Thyroid gland (tissue), 4 donors: ENCODE data around the gene SLC14A1. TPM values are rescaled to one million over a fixed set of nuclear protein-coding genes. Genes with fewer than 3 reads are reported as not detected.

Source experiments
- DNase-seq, 2 donors: peaks; one replicate each; pipeline ENCODE4 v3.0.0-alpha.2; 2019
- H3K27ac ChIP-seq, 3 donors: fragments of 200-600 bp; sonication (generic); 1 replicate in 2 of 3; 2 replicates in 1 of 3; pipeline ENCODE4 v1.5.1; 2016 to 2019; ENCODE audit warnings: mild to moderate bottlenecking in 1 of 3, moderate library complexity in 1 of 3
- H3K27me3 ChIP-seq: fragments of 200-600 bp; sonication (generic); one replicate; pipeline ENCODE4 v1.5.1; 2019
- H3K36me3 ChIP-seq, 2 donors: fragments of 200-600 bp; sonication (generic); one replicate each; pipeline ENCODE4 v1.5.1; 2016 to 2019
- H3K4me1 ChIP-seq, 2 donors: fragments of 200-600 bp; sonication (generic); one replicate each; pipeline ENCODE4 v1.5.1; 2017 to 2019
- H3K4me3 ChIP-seq, 3 donors: fragments of 200-600 bp; sonication (generic); replicated peaks in 1 of 3; 1 replicate in 2 of 3; 2 replicates in 1 of 3; pipeline ENCODE4 v1.5.1; 2016; ENCODE audit warnings: mild to moderate bottlenecking in 1 of 3
- H3K9me3 ChIP-seq: fragments of 200-600 bp; sonication (generic); one replicate; pipeline ENCODE4 v1.5.1; 2017
- POLR2A ChIP-seq, 2 donors: fragments of 450-650 bp; IDR thresholded peaks; one replicate each; pipeline ENCODE4 v1.6.1; 2017; ENCODE audit warnings: antibody characterized with exemption in 2 of 2, mild to moderate bottlenecking in 2 of 2, moderate library complexity in 1 of 2
- WGBS, 2 donors: methylation state at CpG; one replicate each; pipeline ENCODE4 v1.1.5; 2017; 5-methylcytosine and 5-hydroxymethylcytosine counted together
- intact Hi-C: fragments of 100-400 bp; cut with DNase I; formaldehyde crosslinking; loops from one replicate; pipeline ENCODE4 v1.15.1; 2023
- total RNA-seq, 4 donors: library from RNA; depleted of rRNA; stranded (reverse); fragments of >200 nt; gene quantifications; one replicate each; pipeline ENCODE4 v1.2.3, GENCODE V29; 2016
- TF ChIP-seq, protein P1 (sequence below), 6 experiments: fragments of 200-600 bp in 3 of 6; fragments of 450-650 bp in 3 of 6; sonication (generic) in 3 of 6; IDR thresholded peaks; one replicate each; pipeline ENCODE4 v1.5.1; 2016 to 2019; ENCODE audit warnings: antibody characterized with exemption in 6 of 6, mild to moderate bottlenecking in 2 of 6, inconsistent platforms in 1 of 6, moderate library complexity in 1 of 6

The SLC14A1 gene
- total RNA-seq, 4 donors from 2014 or later: 6.2 to 22.9 (median 15.7) TPM

DNA sequence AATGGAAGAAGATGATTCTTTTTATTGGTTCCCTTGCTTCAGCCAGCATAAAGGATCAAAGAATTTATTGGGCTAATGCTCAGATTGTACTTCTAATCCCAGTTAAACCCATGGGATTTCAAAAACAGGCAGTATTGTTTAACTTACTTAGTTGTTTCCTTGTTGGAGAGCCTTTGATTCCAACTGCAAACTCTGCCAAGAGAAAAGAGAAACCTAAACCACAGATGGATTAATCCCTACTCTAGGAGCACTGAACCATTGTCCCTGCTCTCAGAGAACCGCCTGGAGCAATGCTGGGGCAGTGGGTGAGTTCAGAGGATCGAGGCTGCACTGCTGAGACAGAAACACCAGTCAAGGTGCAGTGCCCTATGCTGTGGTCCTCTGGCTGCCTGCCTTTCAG is 56.6 kb downstream of the SLC14A1 start:
- Histone ChIP-seq H3K4me1 (peaks cover 0 to 4% of the 10 kb centered on the region in 2 donors), H3K27me3 (no peaks in the 10 kb centered on the region), H3K27ac (no peak overlapping the region), H3K4me3 (no peak overlapping the region), H3K9me3 (no peaks in the 10 kb centered on the region), H3K36me3 (no peaks in the 10 kb centered on the region)
- 12 to 23% methylated on average over 2 of the region's 2 CpGs for WGBS, 2 donors
- intact Hi-C loops: no loop called here
- no peak for TF ChIP-seq POLR2A (IDR thresholded peaks at IDR 0.05)
- TF ChIP-seq, protein P1, sequence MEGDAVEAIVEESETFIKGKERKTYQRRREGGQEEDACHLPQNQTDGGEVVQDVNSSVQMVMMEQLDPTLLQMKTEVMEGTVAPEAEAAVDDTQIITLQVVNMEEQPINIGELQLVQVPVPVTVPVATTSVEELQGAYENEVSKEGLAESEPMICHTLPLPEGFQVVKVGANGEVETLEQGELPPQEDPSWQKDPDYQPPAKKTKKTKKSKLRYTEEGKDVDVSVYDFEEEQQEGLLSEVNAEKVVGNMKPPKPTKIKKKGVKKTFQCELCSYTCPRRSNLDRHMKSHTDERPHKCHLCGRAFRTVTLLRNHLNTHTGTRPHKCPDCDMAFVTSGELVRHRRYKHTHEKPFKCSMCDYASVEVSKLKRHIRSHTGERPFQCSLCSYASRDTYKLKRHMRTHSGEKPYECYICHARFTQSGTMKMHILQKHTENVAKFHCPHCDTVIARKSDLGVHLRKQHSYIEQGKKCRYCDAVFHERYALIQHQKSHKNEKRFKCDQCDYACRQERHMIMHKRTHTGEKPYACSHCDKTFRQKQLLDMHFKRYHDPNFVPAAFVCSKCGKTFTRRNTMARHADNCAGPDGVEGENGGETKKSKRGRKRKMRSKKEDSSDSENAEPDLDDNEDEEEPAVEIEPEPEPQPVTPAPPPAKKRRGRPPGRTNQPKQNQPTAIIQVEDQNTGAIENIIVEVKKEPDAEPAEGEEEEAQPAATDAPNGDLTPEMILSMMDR (IDR thresholded peaks at IDR 0.05): no peak
- no peak for DNase-seq

DNA sequence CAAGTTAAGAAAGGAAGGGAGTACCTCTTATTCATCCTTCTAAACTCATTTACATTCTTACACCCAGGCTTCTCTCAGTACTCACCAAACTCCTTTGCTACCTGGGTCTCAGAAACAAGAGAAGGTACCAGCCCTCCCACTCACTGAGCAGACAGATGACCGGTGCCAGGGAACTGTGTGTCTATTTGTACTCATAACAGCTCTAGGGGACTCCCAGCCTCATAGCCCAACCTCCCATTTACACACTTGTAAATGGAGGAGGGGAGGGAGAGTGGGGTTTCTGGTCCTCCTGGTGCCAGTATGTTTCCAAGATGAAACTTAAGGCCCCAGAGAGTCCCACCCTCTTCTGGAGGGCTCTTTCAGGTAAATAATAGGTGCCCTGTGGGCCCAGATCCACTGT is 58.7 kb downstream of the SLC14A1 start:
- H3K36me3 ChIP-seq: no peaks in the 10 kb centered on the region
- H3K27me3 ChIP-seq: no peaks in the 10 kb centered on the region
- no peak for TF ChIP-seq POLR2A (IDR thresholded peaks at IDR 0.05)
- TF ChIP-seq, protein P1 (IDR thresholded peaks at IDR 0.05): no peak
- no peaks in the 10 kb centered on the region for H3K9me3 ChIP-seq
- H3K27ac ChIP-seq: no peak overlapping the region
- WGBS, 2 donors: 56 to 60% methylated on average over 1 of the region's 1 CpG
- no peak overlapping the region for H3K4me3 ChIP-seq
- no peaks in the 10 kb centered on the region for H3K4me1 ChIP-seq
- intact Hi-C loops: no loop called here
- DNase-seq: no peak

GRCh38 chr18:45783097-45784075 is 59.4 kb downstream of the SLC14A1 start:
- TF ChIP-seq, protein P1 (IDR thresholded peaks at IDR 0.05): no peak
- no peak for TF ChIP-seq POLR2A (IDR thresholded peaks at IDR 0.05)
- DNase-seq: no peak
- WGBS, 2 donors: 60 to 65% methylated on average over 9 of the region's 9 CpGs
- Histone ChIP-seq H3K9me3 (no peaks in the 10 kb centered on the region), H3K36me3 (no peaks in the 10 kb centered on the region), H3K27me3 (no peaks in the 10 kb centered on the region), H3K4me3 (no peak overlapping the region), H3K27ac (no peak overlapping the region), H3K4me1 (no peaks in the 10 kb centered on the region)
- intact Hi-C loops: no loop called here

GRCh38 chr18:45785134-45785533 is 61.2 kb downstream of the SLC14A1 start:
- WGBS, 2 donors: 66 to 69% methylated on average over 4 of the region's 4 CpGs

More at GRCh38 chr18:45785134-45785533, 61.2 kb downstream of the SLC14A1 start:
- no peak for DNase-seq
- no peaks in the 10 kb centered on the region for H3K27me3 ChIP-seq
- TF ChIP-seq, protein P1 (IDR thresholded peaks at IDR 0.05): no peak
- H3K4me1 ChIP-seq: no peaks in the 10 kb centered on the region
- no peaks in the 10 kb centered on the region for H3K36me3 ChIP-seq
- intact Hi-C loops: no loop called here
- H3K27ac ChIP-seq: no peak overlapping the region
- H3K4me3 ChIP-seq: no peak overlapping the region
- no peaks in the 10 kb centered on the region for H3K9me3 ChIP-seq
